Activated T-cell treated with anti-CD3 and anti-CD28 coated beads, Interleukin-2, amount 50 U/mL, for 4 hours (primary cell): ENCODE measurements around the gene PI16. TPM values are rescaled to one million over a fixed set of nuclear protein-coding genes. Genes with fewer than 3 reads are reported as not detected.

Experiments
- ATAC-seq, 2 donors: fragments of 200-7000 bp; cut with Tn5 transposase; one replicate each; pipeline ENCODE4 v1.10.0; 2021
- DNase-seq: peaks from one replicate; pipeline ENCODE4 v3.0.0-alpha.2; 2020
- H3K27me3 Mint-ChIP-seq: one replicate; pipeline ENCODE4 v1.8.0; 2021; ENCODE audit warnings: low read depth, mixed read lengths
- H3K36me3 Mint-ChIP-seq: one replicate; pipeline ENCODE4 v1.8.0; 2022; ENCODE audit warnings: mixed read lengths; ENCODE audit not compliant: insufficient read depth
- H3K4me1 Mint-ChIP-seq: one replicate; pipeline ENCODE4 v1.8.0; 2021; ENCODE audit warnings: low read depth, mixed read lengths
- H3K4me3 Mint-ChIP-seq: one replicate; pipeline ENCODE4 v1.8.0; 2021; ENCODE audit warnings: mild to moderate bottlenecking, moderate library complexity, mixed read lengths
- H3K9me3 Mint-ChIP-seq: one replicate; pipeline ENCODE4 v1.8.0; 2021; ENCODE audit warnings: mixed read lengths
- total RNA-seq, 3 donors: library from RNA; stranded (reverse); gene quantifications; one replicate each; pipeline ENCODE4 v1.2.1, GENCODE V29; 2021

PI16 gene
- total RNA-seq, 3 donors from 2014 or later = not detected

GRCh38 chr6:36957773-36958271 is 3.3 kb downstream of the PI16 start:
- Mint-ChIP-seq H3K27me3 (no peaks in the 10 kb centered on the region), H3K4me1 (peaks cover 54% of the 10 kb centered on the region), H3K4me3 (no peak overlapping the region), H3K36me3 (no peaks in the 10 kb centered on the region), H3K9me3 (no peaks in the 10 kb centered on the region)
- no peak for ATAC-seq
- DNase-seq = no peak

- no peak overlapping the region for H3K4me3 Mint-ChIP-seq
- no peak for ATAC-seq
- DNase-seq = no peak
- no peaks in the 10 kb centered on the region for H3K36me3 Mint-ChIP-seq
- peaks cover 58% of the 10 kb centered on the region for H3K4me1 Mint-ChIP-seq
- H3K9me3 Mint-ChIP-seq = no peaks in the 10 kb centered on the region
- no peaks in the 10 kb centered on the region for H3K27me3 Mint-ChIP-seq
Observed at GRCh38 chr6:36958775-36959554, 4.4 kb downstream of the PI16 start.

- H3K4me3 Mint-ChIP-seq = no peak overlapping the region
- ATAC-seq (no peak), DNase-seq (no peak)
- no peaks in the 10 kb centered on the region for H3K9me3 Mint-ChIP-seq
- H3K27me3 Mint-ChIP-seq = no peaks in the 10 kb centered on the region
- no peaks in the 10 kb centered on the region for H3K36me3 Mint-ChIP-seq
- peaks cover 58% of the 10 kb centered on the region for H3K4me1 Mint-ChIP-seq
Observed at GRCh38 chr6:36959555-36960250, 5.2 kb downstream of the PI16 start.

GRCh38 chr6:36961441-36962435 is 7.2 kb downstream of the PI16 start:
- H3K36me3 Mint-ChIP-seq = peaks cover 5% of the 10 kb centered on the region
- H3K4me3 Mint-ChIP-seq = no peak overlapping the region
- DNase-seq (no peak), ATAC-seq (no peak)
- H3K9me3 Mint-ChIP-seq = no peaks in the 10 kb centered on the region
- H3K4me1 Mint-ChIP-seq = peaks cover 48% of the 10 kb centered on the region
- H3K27me3 Mint-ChIP-seq = no peaks in the 10 kb centered on the region

GRCh38 chr6:36962874-36963273 is 8.3 kb downstream of the PI16 start:
- DNase-seq (peak; percentile 67), ATAC-seq (peak; percentile 62 to 74)
- H3K4me1 Mint-ChIP-seq = peaks cover 41% of the 10 kb centered on the region
- H3K27me3 Mint-ChIP-seq = no peaks in the 10 kb centered on the region
- peak overlapping the region; percentile 37 for H3K4me3 Mint-ChIP-seq
- H3K36me3 Mint-ChIP-seq = peaks cover 12% of the 10 kb centered on the region
- no peaks in the 10 kb centered on the region for H3K9me3 Mint-ChIP-seq

- Mint-ChIP-seq H3K27me3 (no peaks in the 10 kb centered on the region), H3K4me3 (no peak overlapping the region), H3K4me1 (peaks cover 41% of the 10 kb centered on the region), H3K9me3 (no peaks in the 10 kb centered on the region), H3K36me3 (peaks cover 20% of the 10 kb centered on the region)
- no peak for DNase-seq
- peak; percentile 39 to 41 for ATAC-seq
Observed at GRCh38 chr6:36963451-36964290, 9.1 kb downstream of the PI16 start.

GRCh38 chr6:36964349-36964748 is 9.8 kb downstream of the PI16 start:
- H3K27me3 Mint-ChIP-seq = no peaks in the 10 kb centered on the region
- no peak for ATAC-seq
- H3K9me3 Mint-ChIP-seq = no peaks in the 10 kb centered on the region
- H3K4me3 Mint-ChIP-seq = no peak overlapping the region
- H3K4me1 Mint-ChIP-seq = peaks cover 41% of the 10 kb centered on the region
- DNase-seq = no peak
- peaks cover 22% of the 10 kb centered on the region for H3K36me3 Mint-ChIP-seq

GRCh38 chr6:36964908-36965307 is 10.4 kb downstream of the PI16 start:
- no peak for DNase-seq
- Mint-ChIP-seq H3K9me3 (no peaks in the 10 kb centered on the region), H3K36me3 (peaks cover 26% of the 10 kb centered on the region), H3K4me3 (no peak overlapping the region), H3K27me3 (no peaks in the 10 kb centered on the region), H3K4me1 (peaks cover 40% of the 10 kb centered on the region)
- no peak for ATAC-seq

- H3K27me3 Mint-ChIP-seq = no peaks in the 10 kb centered on the region
- no peak for ATAC-seq
- H3K36me3 Mint-ChIP-seq = peaks cover 31% of the 10 kb centered on the region
- peaks cover 33% of the 10 kb centered on the region for H3K4me1 Mint-ChIP-seq
- H3K4me3 Mint-ChIP-seq = no peak overlapping the region
- no peak for DNase-seq
- H3K9me3 Mint-ChIP-seq = no peaks in the 10 kb centered on the region
Observed at GRCh38 chr6:36967301-36967700, 12.8 kb downstream of the PI16 start.

- H3K36me3 Mint-ChIP-seq = peaks cover 34% of the 10 kb centered on the region
- no peak for DNase-seq
- H3K4me1 Mint-ChIP-seq = peaks cover 28% of the 10 kb centered on the region
- no peaks in the 10 kb centered on the region for H3K27me3 Mint-ChIP-seq
- ATAC-seq = no peak
- no peaks in the 10 kb centered on the region for H3K9me3 Mint-ChIP-seq
- H3K4me3 Mint-ChIP-seq = no peak overlapping the region
Observed at GRCh38 chr6:36967757-36968156, 13.2 kb downstream of the PI16 start.

- no peaks in the 10 kb centered on the region for H3K9me3 Mint-ChIP-seq
- no peak overlapping the region for H3K4me3 Mint-ChIP-seq
- peaks cover 35% of the 10 kb centered on the region for H3K36me3 Mint-ChIP-seq
- DNase-seq = no peak
- H3K4me1 Mint-ChIP-seq = peaks cover 22% of the 10 kb centered on the region
- no peak for ATAC-seq
- no peaks in the 10 kb centered on the region for H3K27me3 Mint-ChIP-seq
Observed at GRCh38 chr6:36968266-36968977, 13.9 kb downstream of the PI16 start.

- peaks cover 35% of the 10 kb centered on the region for H3K36me3 Mint-ChIP-seq
- DNase-seq = no peak
- peaks cover 13% of the 10 kb centered on the region for H3K4me1 Mint-ChIP-seq
- no peak overlapping the region for H3K4me3 Mint-ChIP-seq
- ATAC-seq = no peak
- no peaks in the 10 kb centered on the region for H3K27me3 Mint-ChIP-seq
- no peaks in the 10 kb centered on the region for H3K9me3 Mint-ChIP-seq
Observed at GRCh38 chr6:36969240-36969691, 14.7 kb downstream of the PI16 start.
